Cerebellar nuclear complex (tissue), 1 donor: ENCODE results near the gene DOCK9.
"Not testable (repeated sequence)": the region's sequence is repeated elsewhere in the genome, so short reads cannot be mapped to it uniquely, and the experiment has no call there.

Source experiments
- DNase-seq, 2 experiments: peaks; one replicate each; lab custom pipeline; 2025; lab: John Stamatoyannopoulos, UW

The DOCK9 gene

DNA sequence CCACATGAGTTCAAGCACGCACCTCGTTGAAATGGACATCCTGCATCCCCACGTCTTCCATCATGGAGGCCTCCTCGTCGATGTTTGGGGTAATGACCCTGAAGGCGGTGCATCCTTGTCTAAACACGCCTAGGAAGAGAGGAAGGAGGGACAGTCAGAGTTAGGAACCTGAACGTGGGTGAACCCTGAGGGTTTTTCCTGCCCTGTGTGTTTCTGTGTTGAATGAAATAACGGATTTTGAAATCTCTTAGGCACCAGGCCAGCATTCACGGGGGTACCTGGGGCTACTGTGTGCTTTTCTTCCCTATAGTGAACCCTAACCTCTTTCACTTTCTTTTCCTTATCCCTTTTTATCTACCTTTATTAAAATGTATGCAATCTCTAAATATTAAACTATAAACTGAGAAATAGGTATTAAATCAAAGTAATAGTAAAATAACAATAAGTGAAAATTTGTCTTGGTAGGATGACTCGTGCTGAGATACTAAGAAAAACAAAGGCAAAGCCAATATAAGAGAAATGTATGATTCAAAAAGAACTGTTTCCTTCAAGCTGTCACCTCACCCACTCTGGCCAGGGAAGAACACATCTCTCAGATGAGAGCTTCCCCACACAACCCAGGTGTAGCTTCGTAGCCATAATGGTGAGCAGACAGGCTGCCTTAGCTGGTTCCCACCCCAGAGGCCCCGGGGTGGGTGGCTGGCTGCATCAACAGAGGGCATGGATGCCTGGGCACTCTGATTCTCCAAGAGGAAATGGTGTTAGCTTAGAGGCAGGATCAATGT is 153.3 kb downstream of the DOCK9 start:
- DNase-seq = no peak

DNA sequence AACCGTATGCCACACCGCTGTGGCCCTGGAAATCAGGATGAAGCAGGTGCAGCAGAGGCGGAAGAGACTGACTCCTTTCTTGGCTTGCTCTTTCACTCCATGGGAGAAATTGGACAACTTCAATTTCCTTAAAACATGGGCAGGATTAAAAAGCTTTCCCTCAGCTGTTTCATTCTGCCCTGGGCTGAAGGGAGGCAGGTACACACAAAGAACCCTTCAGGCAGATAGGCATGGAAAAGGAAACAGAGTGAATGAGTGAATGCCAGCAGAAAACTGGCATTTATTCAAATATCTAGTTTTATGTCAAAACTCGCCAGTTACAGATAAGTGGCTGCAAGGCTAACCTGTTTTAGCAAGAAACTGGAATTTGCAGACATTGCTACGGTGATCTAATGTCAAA is 154.4 kb downstream of the DOCK9 start:
- DNase-seq = no peak

DNA sequence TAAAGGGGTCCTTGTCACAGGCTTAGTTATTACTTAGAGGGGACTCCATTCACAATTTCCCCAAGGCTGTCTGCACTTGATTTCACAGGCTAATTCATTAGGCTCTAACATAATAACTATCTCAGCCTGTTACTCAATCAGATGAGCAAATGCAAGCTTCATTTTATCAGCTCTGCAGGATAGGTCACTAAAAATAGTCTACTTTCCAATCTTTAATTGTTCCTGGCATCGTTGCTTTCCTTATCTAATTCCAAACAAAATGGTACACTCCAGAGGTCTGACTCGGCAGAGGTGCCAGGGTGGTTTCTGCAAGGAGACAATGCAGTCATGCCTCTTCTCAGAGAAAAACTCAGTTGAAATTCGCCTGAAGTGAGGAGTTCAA is 155.6 kb downstream of the DOCK9 start:
- DNase-seq = no peak

DNA sequence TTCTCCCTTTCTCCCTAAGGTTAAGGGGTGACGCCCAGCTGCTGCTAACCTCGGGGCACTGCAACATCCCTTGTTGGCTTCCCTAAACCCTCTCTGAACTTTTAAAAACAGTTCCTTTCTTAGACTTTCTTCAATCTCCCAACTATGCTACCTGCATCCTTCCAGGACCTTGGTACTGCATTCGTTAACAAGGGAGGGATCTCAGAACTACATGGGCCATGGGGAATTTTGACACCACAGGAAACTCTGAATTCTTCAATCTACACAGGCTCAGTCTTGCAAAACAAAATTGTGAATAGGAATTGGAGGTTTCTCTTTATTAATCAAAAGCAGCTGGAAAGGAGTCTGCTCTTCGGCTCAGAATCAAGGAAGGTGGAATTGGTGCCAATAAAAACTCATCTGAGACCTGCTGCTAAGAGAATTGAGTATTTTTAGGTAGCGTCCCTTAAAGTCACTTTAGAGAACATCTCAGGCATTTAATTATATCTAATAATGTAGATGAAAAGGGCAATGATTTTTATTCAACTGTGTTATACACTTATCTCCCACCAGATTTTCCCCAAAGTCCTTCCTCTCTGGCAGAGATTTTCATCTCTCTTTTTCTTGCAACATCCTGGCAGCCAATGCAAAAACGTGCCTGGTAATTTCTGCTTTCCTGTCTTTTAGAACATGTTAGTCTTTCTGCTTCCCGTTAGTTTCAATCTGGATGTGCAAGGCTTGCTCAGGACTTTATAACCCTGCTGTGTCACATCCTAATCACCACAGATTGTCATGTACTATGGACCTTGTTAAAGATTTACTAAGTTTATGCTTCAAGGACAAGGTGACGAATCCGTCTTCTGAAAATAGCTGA is 156.3 kb downstream of the DOCK9 start:
- DNase-seq = no peak

DNA sequence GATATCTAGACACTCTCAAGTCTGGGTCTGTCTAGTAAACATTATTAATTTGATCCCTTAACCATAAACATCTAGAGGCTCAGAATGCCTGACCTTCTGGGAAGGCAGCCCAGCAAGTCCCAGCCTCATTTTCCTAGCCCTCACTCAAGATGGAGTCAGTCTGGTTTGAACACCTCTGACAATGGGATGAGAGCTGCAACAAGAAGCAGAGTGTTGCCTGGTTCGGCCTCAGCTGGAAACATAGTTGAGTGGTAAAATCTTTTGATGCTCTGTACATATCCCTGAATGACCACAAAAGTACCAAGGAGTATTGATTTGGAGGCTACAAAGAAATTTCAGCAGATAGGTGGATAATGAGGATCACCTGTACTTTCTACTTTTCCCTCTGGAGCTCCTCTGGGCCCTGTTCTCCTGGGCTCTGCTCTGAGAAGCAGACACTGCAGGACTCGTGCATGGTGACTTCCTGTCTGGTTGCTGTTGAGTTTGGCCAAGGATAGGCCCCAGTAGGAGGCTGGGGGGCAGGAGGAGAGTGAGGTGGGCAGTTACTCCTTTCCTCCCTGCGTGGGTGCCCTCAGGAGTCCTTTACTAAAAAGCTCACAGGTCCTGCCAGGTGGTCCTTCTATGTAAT is 157.0 kb downstream of the DOCK9 start:
- no peak for DNase-seq

DNA sequence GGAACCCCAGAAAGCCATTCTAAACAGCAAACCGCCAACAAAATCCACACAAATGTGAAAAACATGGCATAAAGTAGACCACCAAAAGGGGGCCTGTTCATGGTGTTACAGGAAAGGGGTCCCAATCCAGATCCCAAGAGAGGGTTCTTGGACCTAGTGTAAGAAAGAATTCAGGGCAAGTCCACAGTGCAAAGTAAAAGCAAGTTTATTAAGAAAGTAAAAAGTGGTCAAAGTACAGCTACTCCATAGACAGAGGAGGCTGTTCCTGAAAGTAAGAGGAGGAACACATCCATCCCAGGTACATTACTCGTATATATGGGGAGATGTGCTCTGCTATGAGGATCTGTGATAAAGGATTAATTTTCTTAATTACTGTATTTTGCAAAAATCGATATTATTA is 157.6 kb downstream of the DOCK9 start:
- DNase-seq = no peak

DNA sequence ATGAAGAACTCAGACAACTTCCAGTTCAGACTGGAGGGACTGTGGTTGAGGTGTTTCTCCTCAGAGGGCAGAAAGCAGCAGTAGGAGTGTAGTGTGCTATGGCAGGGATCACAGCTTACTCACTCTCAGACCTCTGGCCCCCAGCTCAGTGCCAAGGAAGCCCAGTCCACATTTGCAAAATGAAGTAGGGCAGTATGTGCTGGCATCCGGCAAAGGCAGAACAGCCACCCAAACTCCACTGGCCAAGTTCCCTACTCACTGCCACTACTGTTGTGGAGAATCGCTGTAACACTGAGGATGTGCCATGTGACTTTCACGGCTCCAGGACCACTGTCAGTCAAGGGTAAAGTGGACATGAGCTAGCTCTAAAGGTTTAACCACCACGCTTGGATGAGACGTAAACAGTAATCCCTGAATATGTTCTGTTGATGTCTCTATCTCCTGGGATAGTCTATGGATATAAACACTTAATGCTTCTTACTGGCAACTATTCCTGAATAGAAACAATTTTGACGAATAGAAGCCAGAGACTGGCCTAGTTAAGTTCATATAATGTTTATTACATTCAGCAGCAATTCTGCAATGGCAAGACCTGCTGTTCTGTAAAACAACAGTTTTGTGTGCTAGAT is 158.4 kb downstream of the DOCK9 start:
- no peak for DNase-seq

DNA sequence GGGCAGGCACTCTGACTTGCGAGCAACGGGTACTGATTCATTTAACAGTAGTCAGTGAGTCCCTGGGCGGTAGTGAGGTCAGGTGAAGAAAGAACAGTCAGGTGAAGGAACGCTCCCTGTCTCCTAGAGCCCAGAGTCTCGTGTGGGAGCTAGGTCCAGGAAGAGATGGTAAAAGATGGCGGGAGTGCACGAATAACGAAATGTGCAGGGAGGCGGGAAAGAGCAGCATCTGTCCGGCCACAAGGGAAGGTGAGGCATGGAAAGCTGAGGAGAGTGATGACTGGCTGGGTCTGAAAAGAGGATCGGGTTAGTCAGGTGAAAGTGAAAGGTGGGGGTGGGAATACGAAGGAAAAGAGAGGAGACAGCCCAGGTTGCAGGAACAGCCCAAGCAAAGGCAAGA is 161.5 kb downstream of the DOCK9 start:
- no peak for DNase-seq

DNA sequence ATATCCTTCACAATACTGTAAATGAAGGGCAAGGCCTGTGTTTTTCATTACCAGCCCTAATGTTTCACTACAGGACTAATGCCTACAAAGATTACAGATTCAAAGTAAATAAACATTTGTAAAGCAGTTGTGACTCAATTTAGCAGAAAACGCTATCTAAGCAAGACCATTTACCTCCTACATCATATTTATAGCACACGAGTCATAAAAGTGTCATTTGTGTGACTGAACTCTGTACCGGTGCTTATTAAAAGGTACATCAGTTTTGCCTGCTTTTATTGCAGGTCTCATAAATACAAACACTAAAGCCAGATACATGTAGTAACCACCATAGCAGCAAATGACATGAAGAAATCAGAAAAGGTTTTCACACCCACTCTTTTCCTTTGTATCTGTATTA is 163.9 kb downstream of the DOCK9 start:
- no peak for DNase-seq

DNA sequence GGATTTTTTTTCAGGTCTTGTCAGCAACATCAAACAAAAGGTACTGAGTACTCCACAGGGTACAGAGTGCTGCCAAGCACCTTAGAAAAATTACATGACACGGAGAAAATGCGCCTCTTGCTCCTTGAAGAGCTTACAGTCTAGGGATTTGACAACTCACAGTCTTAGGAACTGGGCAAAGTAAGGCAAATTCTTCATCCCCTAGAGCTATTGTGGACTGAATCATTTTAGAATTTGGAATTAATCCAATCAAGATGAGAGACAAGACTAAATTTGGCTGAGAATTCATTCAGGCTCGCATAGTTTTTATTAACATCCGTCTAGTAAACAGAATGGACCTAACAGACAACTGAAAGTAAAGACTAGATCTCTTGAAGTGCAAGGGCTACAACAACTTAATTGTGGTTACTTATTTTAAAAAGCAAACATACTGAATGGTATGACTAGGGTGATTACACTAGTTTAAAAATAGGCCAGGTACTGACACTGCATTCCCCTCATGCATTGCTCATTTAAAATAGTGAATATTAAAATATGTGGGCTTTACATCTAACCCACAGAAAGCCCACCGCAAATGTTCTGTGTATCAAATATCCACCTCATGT is 165.6 kb downstream of the DOCK9 start:
- DNase-seq = not testable (repeated sequence)

DNA sequence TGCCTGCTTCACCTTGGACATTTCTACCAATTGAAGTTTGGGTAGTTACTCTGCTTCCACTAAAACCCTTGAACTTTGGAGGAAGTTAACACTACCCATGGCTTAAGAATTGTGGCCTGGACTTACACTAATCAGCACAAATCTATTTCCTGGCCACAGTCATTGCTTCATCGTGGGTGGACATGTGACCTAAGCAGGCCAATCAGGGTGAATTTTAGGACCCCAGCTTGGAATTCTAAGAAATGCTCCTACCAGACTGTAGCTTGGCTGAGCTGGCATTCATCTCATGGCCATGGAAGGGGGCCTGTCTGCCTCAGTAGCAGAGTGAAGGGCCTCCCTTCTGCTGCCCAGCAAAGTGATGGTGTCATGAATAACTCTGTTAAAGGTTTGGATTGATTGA is 167.1 kb downstream of the DOCK9 start:
- DNase-seq = no peak

DNA sequence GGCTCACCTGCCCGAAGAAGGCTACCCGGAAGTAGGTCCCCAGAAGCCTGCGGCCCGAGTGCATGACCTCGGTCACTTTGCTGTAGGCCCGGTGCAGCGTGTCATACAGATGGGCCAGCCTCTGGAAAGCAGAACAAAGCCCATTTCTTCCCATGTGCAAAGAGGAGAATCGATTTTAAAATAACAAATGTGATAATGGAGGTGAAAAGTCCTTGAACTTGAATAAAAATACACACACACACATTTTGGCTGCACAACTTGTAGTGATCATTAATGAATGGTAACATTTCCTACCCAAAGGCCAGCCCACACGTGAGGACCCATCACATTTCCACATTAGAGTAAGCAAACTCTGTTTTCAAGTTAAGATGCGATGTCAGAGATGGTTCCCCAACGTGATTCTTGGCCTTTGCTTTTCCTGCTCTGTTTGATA is 168.5 kb downstream of the DOCK9 start:
- DNase-seq = no peak

DNA sequence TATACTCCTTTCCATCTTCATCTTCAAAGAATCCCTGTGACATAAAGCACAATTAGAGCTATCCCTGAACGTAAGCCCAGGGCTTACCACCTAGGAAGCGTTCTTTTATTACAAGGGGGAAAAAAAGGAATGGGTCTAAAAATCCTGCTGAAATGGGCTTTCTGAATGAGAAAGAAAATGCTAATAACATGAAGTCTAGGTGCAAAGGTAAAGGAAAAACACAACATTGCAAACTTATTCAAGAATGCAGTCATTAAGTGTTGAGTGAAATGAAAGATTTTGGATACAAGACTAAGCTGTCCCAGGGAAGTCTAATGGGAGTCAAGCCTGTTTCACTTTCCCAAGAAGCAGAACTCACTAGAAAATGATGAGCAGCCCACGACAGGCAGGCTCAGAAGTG is 170.1 kb downstream of the DOCK9 start:
- no peak for DNase-seq

DNA sequence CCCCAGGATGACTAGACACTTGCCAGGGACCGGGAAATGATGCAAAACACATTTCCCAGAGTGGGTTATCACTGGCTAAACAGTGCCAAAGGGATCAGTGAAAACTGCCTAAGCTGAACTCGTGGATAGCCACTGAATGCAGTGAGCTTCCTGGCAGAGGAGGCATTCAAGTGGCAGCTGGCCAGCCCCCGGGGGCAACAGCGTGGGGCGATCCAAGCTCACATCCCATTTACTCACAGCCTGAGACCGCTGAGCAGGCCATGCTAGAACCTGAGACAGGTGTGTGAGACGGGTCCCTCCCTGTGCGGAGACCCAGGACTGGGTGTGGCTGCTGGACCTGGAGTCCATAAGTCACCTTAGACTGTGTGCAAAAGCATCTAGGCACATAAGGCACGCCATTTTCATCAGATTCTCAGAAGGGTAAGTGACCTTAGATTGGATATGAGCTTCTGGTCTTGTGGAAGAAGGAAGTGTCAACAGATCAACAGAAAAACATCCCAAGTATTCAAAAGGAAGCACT is 173.5 kb downstream of the DOCK9 start:
- DNase-seq = no peak

DNA sequence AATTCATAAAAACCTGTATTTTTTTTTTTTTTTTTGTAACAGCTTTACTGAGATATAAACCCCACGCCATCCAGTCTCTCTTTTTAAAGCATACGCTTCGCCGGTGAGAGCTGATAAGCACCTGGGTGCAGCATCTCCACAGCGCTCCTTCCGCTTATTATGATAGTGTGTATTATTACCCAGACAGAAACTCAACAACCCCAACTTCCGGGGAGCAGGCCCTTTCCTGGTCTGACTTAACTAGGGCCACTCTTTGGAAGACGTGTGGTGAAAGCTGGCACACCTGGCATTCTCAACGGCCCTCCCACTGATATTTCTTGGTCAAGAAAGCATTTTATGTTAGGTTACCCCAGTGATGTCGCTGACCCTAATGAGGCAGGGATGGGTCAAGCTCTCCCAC is 173.9 kb downstream of the DOCK9 start:
- no peak for DNase-seq

DNA sequence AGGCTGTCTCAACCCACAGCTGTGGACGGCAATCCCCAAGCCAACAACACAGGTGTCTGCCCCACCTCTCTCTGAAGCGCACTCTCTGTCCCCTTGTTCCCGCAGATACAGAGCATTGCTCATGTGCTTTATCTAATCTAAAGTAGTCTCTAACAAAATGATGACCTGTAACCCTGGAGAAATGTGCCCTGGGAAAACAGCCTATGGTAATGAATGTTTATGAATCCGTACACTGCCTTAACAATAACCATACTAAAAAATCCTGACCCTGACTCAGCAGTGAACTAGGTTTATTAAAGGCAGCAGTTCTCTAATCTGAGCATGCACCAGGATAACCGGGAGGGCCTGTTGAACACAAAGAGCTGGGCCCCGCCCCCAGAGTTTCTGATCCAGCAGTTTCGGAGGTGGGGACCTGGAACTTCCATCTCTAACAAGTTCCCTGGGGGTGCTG is 174.7 kb downstream of the DOCK9 start:
- DNase-seq = no peak

DNA sequence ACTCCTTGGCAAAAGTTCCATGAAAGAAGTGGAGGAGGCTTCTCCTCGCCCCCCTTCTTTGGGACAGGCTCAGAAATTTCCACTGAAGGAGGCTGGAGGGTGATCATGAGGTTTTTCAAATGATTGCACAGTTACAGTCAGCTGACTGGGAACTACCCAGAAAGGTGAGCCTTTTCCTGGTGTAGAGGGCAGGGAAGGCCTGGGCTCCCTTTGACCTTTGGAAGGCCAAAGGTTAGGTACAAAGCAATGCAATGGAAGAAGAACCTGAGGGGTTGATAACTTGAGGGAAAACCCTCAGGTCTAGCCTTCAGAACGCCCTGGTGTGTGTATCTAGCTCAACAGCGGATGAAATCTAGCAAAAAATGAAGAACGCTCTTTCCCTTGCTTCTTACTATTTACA is 175.3 kb downstream of the DOCK9 start:
- DNase-seq = no peak

DNA sequence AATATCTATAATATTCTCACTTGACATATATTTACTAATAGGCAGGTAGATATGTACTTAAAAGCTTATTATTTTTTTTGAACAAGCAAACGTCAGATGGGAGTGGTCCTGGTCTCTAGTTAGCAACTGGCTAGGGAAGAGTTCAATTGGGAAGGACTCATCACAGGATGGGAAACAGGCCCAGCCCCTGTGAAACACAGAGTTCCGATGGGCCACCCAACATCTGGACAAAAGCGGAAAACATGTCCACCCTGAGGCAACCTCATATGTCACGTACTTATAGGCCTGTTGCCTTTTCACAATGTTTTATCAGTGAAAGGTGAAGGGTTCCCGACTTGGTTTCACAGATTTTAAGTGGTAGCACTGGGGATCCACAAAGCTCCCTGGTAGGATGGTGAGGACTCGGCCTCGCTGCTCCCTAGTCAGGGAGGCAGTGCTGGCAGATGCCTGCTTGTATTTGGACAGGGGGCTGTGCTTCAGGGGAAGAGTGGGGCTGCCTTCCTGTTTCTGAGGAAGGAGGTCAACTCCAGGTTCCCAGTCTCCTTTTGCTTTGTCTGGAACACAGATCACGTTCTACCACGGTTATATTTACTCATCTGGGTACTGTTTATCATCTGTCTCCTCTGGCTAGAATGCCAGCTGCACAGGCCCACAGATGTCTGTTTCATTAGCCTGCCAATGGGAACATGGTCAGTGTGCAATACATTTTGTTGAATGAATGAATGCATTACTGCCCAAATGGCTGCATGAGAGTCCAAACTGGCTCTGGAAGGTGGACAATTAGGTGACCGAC is 176.0 kb downstream of the DOCK9 start:
- no peak for DNase-seq

DNA sequence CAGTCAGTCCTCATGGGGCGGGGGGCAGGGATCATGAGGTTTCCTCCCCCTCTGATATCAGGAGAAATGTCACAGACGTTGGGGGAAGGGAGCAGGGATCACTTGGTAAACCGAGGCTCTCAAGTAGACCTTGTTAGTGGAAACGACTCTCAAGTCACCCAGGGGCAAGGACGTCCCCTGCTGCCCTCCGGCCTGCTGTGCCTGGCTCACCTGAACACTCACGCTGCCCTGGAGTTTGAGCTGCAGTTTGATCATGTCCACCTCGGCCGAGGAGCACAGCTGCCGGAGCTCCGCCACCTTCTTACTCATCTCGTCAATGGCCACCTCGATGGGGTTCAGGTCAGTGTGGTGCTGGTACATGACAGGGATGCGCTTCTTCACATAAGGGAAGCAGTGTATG is 177.8 kb downstream of the DOCK9 start:
- no peak for DNase-seq

DNA sequence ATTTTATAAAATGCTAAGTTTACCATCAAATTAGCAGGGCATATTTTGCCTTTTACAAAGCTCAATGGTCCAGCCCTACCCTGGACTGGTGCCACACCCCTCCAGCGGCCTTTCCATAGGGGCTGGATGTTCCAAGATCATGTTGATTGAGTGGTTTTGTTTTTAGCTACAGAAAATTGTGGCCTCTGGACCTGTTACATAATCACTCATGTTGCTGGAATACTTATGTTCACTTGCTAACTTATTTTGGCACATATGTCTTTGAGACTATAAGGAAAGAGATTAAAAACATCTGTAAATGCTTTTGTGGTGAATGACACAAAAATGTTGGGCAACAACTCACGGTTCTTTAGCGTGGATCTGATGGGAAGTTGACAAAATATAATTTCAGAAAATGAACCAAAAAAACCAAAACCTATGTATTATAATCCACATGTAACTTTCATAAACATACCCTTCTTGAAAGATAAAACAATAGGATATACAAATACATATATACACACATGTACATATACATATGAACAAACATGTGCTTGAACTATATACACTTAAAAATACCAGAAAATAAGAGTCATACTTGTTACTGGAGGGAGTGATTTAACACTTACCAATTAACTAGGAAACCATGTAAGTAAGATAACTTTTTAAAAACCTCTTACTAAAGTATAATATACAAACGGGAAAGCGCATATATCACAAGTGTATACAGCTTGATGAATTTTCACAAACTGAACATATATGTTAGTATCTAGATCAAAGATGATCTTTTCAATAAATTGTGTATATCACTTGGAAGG is 178.8 kb downstream of the DOCK9 start:
- DNase-seq = no peak
